ENCODE data around the gene SMIM44. TPM values are rescaled to one million over a fixed set of nuclear protein-coding genes. Genes with fewer than 3 reads are reported as not detected.

SMIM44 gene
- total and polyA plus RNA-seq, 10 donors = not detected

- intact Hi-C loops (cut with DNase I; ENCODE audit: low total_unique reads) = no loop called here
- DNase-seq = peak; percentile 79
- H3K9me3 ChIP-seq = no peaks in the 10 kb centered on the region
- H3K27me3 ChIP-seq (replicated peaks in 1 of 7) = no peaks in the 10 kb centered on the region
- peaks cover 7 to 72% (median 49%) of the 10 kb centered on the region in 6 donors for H3K4me1 ChIP-seq
- WGBS, 5 donors = 46 to 59% (median 53%) methylated on average over 28 to 31 of the region's 31 CpGs
- H3K4me3 ChIP-seq = peak overlapping the region; percentile 80 to 99 (median 90)
- peaks cover 0 to 44% (median 5%) of the 10 kb centered on the region in 6 donors for H3K36me3 ChIP-seq
- peak overlapping the region in 4 of 8 donors; percentile 91 to 96 (median 94) for H3K27ac ChIP-seq
- TF ChIP-seq POLR2A (IDR thresholded peaks at IDR 0.05) (no peak), CTCF (IDR thresholded peaks at IDR 0.05 in 8 of 11, conservative IDR thresholded peaks at IDR 0.05 in 3 of 11) (no peak), POLR2AphosphoS5 (IDR thresholded peaks at IDR 0.05) (no peak)
Measured at GRCh38 chr19:3507371-3508120, 24.3 kb upstream of the SMIM44 start.

- Histone ChIP-seq H3K27me3 (replicated peaks in 1 of 7) (no peaks in the 10 kb centered on the region), H3K27ac (peak overlapping the region; percentile 77 to 96 (median 90)), H3K4me1 (peaks cover 7 to 63% (median 46%) of the 10 kb centered on the region in 6 donors), H3K36me3 (peaks cover 0 to 36% (median 5%) of the 10 kb centered on the region in 6 donors), H3K4me3 (peak overlapping the region; percentile 80 to 99 (median 90)), H3K9me3 (no peaks in the 10 kb centered on the region)
- no peak for DNase-seq
- intact Hi-C loops (cut with DNase I; ENCODE audit: low total_unique reads) = no loop called here
- peak in 2 of 3 donors; percentile 2 to 3 for TF ChIP-seq POLR2AphosphoS5 (IDR thresholded peaks at IDR 0.05)
- no peak for TF ChIP-seq POLR2A (IDR thresholded peaks at IDR 0.05)
- WGBS, 5 donors = 0 to 1% (median 1%) methylated on average over 37 to 69 of the region's 69 CpGs
Measured at GRCh38 chr19:3506384-3507340, 23.4 kb upstream of the SMIM44 start.

- WGBS, 5 donors = 1 to 7% (median 1%) methylated on average over 26 to 79 of the region's 79 CpGs
- Histone ChIP-seq H3K4me1 (peaks cover 7 to 61% (median 45%) of the 10 kb centered on the region in 6 donors), H3K27me3 (replicated peaks in 1 of 7) (no peaks in the 10 kb centered on the region), H3K9me3 (no peaks in the 10 kb centered on the region), H3K27ac (peak within 1 kb of the TSS; percentile 77 to 96 (median 90)), H3K36me3 (peaks cover 0 to 27% (median 2%) of the 10 kb centered on the region in 6 donors), H3K4me3 (peak within 1 kb of the TSS; percentile 80 to 99 (median 90))
- no peak for TF ChIP-seq POLR2A (IDR thresholded peaks at IDR 0.05)
- peak in 4 of 11 experiments; percentile 9 to 35 (median 24) for TF ChIP-seq CTCF (IDR thresholded peaks at IDR 0.05 in 8 of 11, conservative IDR thresholded peaks at IDR 0.05 in 3 of 11)
- TF ChIP-seq POLR2AphosphoS5 (IDR thresholded peaks at IDR 0.05) = peak; percentile 82 to 90 (median 88)
- DNase-seq = peak; percentile 100
- intact Hi-C loops (cut with DNase I; ENCODE audit: low total_unique reads) = no loop called here
Measured at GRCh38 chr19:3505598-3506383, 22.6 kb upstream of the SMIM44 start, which contains the start of gene FZR1. TSS of gene FZR1 (plus strand) at chr19:3506311. CDS start at chr19:3522990, 16,679 bp downstream.

- Histone ChIP-seq H3K36me3 (peaks cover 0 to 16% (median 0%) of the 10 kb centered on the region in 6 donors), H3K27ac (no peak overlapping the region)
- WGBS, 5 donors = 68 to 89% (median 76%) methylated on average over 5 of the region's 5 CpGs
Measured at GRCh38 chr19:3504735-3505134, 21.5 kb upstream of the SMIM44 start.

More at GRCh38 chr19:3504735-3505134, 21.5 kb upstream of the SMIM44 start:
- intact Hi-C loops (cut with DNase I; ENCODE audit: low total_unique reads) = no loop called here
- Histone ChIP-seq H3K4me1 (peaks cover 11 to 57% (median 46%) of the 10 kb centered on the region in 6 donors), H3K4me3 (no peak overlapping the region), H3K9me3 (no peaks in the 10 kb centered on the region), H3K27me3 (replicated peaks in 1 of 7) (no peaks in the 10 kb centered on the region)
- TF ChIP-seq POLR2AphosphoS5 (IDR thresholded peaks at IDR 0.05) (no peak), POLR2A (IDR thresholded peaks at IDR 0.05) (no peak), CTCF (IDR thresholded peaks at IDR 0.05 in 8 of 11, conservative IDR thresholded peaks at IDR 0.05 in 3 of 11) (no peak)
- no peak for DNase-seq
